GOT3 (cell line): ENCODE measurements around the gene HBZ.
"Not testable (repeated sequence)": the region's sequence is repeated elsewhere in the genome, so short reads cannot be mapped to it uniquely, and the experiment has no call there.

Source experiments
- DNase-seq: peaks from one replicate; lab custom pipeline; 2025; ENCODE audit warnings: mixed read lengths; lab: John Stamatoyannopoulos, UW

Gene HBZ

GRCh38 chr16:138049-138417 is 14.4 kb upstream of the HBZ start:
- DNase-seq, result no peak

- no peak for DNase-seq
These were observed 12.1 kb upstream of the HBZ start for GRCh38 chr16:140175-140857.

- no peak for DNase-seq
These were observed 10.0 kb upstream of the HBZ start for GRCh38 chr16:142405-142967.

GRCh38 chr16:143047-143446 is 9.4 kb upstream of the HBZ start:
- no peak for DNase-seq

- no peak for DNase-seq
These were observed 9.0 kb upstream of the HBZ start for GRCh38 chr16:143456-143855.

- DNase-seq, result no peak
These were observed 7.6 kb upstream of the HBZ start for GRCh38 chr16:144797-145252.

GRCh38 chr16:146646-147045 is 5.8 kb upstream of the HBZ start:
- DNase-seq, result no peak

- no peak for DNase-seq
These were observed 3.3 kb upstream of the HBZ start for GRCh38 chr16:149024-149660.

- not testable (repeated sequence) for DNase-seq
These were observed 681 bp downstream of the HBZ start for GRCh38 chr16:153129-153521.

- not testable (repeated sequence) for DNase-seq
These were observed 1.2 kb downstream of the HBZ start for GRCh38 chr16:153550-154216.

- DNase-seq, result no peak
These were observed 2.0 kb downstream of the HBZ start for GRCh38 chr16:154217-155030.

- DNase-seq, result no peak
These were observed 2.6 kb downstream of the HBZ start for GRCh38 chr16:155031-155398.

GRCh38 chr16:159136-159849 is 6.8 kb downstream of the HBZ start:
- DNase-seq, result no peak

- DNase-seq, result not testable (repeated sequence)
These were observed 7.8 kb downstream of the HBZ start for GRCh38 chr16:160242-160641.

- no peak for DNase-seq
These were observed 8.3 kb downstream of the HBZ start for GRCh38 chr16:160691-161190.

- DNase-seq, result no peak
These were observed 10.0 kb downstream of the HBZ start for GRCh38 chr16:162271-162991.

GRCh38 chr16:163139-163538 is 10.7 kb downstream of the HBZ start:
- not testable (repeated sequence) for DNase-seq

- DNase-seq, result not testable (repeated sequence)
These were observed 11.3 kb downstream of the HBZ start for GRCh38 chr16:163696-164095.

GRCh38 chr16:164134-164823 is 11.8 kb downstream of the HBZ start:
- not testable (repeated sequence) for DNase-seq
